GM12892 (cell line): ENCODE results near the gene C4orf50.

Source experiments
- POLR2A ChIP-seq: IDR thresholded peaks from 2 replicates; pipeline ENCODE4 v1.6.1; 2011; ENCODE audit warnings: low read depth, low read length, control low read depth
- POLR2AphosphoS5 ChIP-seq: IDR thresholded peaks from 2 replicates; pipeline ENCODE4 v1.6.1; 2011; ENCODE audit warnings: low read depth, low read length, control low read depth
- TAF1 ChIP-seq: IDR thresholded peaks from 2 replicates; pipeline ENCODE4 v1.6.1; 2011; ENCODE audit warnings: low read depth, mild to moderate bottlenecking, control low read depth, low read length, borderline replicate concordance

DNA sequence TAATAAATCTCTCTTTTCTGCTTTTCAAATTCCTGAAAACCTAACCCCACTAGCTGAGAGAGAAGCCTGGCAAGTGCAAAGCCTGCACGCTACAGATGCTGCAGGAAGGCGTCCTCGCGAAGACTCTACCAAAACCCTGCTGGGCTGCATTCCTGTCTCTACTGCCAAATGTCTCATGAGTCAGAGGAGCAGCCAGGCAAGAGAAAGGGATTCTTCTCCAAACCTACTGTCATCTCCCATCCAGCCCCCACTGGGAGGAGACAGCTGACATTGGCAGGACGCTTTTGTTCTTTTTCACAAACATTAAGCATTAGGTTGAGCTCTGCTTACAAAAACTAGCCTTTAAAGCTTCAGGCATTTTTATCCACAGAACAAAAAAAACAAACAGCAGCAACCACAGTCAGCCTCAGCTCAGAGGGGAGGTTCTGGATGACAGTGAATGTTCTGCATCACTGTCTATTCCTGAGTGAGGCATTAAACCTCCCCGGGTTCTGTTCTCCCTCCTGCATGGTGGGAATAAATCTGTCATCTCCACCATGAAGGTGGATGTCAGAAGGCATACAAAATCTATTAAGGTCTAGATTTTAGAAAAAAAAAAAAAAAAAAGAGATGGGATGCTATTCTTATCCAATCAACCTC lies 143.3 kb downstream of the C4orf50 start:
- TF ChIP-seq TAF1 (no peak), POLR2AphosphoS5 (no peak), POLR2A (no peak)
